MM.1S (cell line): ENCODE data around the gene KRTAP10-2.

ENCODE experiments used
- CTCF ChIP-seq: fragments of 300-600 bp; sonication (generic); IDR thresholded peaks from 2 replicates; pipeline ENCODE4 v1.5.1; 2016; ENCODE audit warnings: antibody characterized with exemption, low read length, mixed read lengths
- EZH2 ChIP-seq: fragments of 300-600 bp; sonication (generic); optimal IDR thresholded peaks from 2 replicates; pipeline ENCODE3; 2017; ENCODE audit warnings: low read depth, mild to moderate bottlenecking, antibody characterized with exemption, low read length, mixed read lengths
- EZH2phosphoT487 ChIP-seq: fragments of 300-600 bp; sonication (generic); IDR thresholded peaks from 2 replicates; pipeline ENCODE4 v1.6.1; 2018; ENCODE audit warnings: antibody characterized with exemption, low read length

- TF ChIP-seq CTCF (no peak), EZH2 (no peak), EZH2phosphoT487 (no peak)
Measured at GRCh38 chr21:44569861-44570517, 18.7 kb upstream of the KRTAP10-2 start.
